Activated T-cell treated with anti-CD3 and anti-CD28 coated beads for 48 hours (primary cell): ENCODE measurements around the gene INSL3.

Source experiments
- DNase-seq: peaks from one replicate; pipeline ENCODE4 v3.0.0-alpha.2; 2020; ENCODE audit warnings: low read depth

Gene INSL3

GRCh38 chr19:17846146-17846545 is 24.8 kb upstream of the INSL3 start:
- DNase-seq = no peak

DNA sequence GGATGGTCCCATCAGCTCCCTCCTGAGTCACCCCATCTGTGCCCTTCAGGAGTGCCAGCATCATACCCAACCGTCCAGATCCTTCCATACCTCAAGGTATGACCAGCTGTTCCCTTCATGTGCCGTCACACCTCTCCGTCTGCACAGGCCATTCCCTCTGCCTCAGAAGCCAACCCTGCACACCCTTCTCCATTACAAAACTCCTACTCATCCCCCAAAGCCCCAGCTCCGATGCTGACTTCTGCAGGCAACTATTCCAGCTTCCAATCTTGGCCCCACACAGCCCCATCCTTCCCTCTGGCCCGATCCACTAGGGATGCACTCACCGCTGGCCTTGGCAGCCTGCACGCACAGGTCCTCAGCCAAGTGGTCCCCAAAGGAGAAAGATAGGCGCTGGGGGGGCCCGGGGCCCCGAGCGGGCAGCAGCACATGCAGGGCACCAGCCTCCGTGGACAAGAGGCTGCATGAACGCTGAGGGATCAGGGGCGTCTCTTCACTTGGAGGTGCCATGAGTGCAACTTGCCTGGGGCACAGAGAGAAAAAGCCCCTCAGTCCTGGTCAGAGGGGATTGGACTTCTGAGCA is 22.7 kb upstream of the INSL3 start:
- no peak for DNase-seq

DNA sequence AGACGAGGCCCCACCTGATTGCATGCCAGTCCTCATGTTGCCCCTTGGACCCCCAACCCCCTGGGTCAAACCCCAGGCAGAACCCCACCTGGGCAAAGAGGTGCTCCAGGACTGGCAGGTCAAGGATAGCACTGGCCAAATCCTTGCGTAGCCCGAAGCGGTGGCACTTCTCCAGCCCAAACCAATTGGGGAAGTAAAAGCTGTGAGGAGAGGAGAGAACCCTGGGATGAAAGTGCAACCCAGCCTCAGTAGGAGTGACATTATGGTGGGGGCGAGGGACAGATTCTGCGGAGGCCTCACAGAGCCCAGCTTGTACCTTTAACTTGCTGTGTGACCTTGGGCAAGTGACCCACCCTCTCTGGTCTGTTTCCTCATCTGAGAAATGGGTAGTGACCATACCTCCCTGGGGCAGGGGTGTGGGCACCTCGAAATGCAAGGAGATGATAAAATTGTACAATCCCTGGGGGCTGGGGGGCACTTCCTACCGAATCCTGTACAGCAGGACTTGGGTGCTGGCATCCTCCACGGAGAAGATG is 22.0 kb upstream of the INSL3 start:
- DNase-seq = no peak

DNA sequence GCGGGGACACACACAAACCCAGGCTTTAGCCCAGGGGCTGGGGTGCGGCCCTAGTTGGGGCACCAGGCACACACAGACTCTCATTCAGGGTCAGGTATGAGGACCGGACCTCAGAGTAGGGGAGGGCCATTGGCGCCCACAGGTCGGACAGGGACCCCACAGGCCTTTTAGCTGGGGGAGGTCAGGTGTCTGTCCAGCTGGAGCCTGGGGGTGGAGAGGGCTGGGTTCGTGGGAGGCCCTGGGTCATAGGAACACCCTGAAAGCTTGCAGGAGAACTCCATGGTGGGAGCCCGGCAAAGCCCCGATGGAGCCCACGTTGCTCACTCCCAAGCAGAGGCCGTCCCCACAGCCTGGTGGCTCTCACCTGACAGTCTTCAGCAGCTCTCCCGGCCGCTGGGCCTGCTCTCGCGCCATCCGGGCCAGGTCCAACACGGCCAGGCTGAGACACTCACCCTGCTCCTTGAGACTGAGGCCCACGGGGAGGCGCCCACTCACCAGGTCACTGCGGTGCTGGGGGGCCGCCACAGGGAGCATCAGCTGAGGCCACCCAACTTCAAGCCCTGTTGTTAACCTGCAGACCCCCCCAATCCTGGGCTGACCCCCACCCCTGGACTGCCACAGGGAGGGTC is 21.5 kb upstream of the INSL3 start:
- DNase-seq = no peak

GRCh38 chr19:17841810-17842662 is 20.7 kb upstream of the INSL3 start:
- peak; percentile 76 for DNase-seq

GRCh38 chr19:17841371-17841809 is 20.1 kb upstream of the INSL3 start:
- no peak for DNase-seq

DNA sequence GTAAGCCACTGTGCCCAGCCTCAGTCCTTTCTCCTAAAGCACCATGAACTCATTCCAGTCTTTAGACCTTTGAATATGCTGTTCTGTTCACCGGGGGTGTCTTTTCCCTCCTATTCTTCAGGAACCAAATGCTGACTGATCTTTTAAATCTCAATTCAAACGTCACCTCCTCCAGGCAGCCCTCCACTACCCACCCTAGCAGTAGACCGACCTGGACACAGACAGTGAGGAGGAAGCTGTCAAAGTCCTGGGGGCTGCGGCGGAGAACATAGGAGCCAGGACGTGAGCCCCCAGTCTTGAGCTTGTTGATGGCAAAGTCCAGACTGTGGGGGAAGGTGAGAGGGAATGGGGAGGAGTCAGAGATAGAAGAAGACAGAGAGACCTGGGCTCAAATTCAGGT is 18.7 kb upstream of the INSL3 start:
- DNase-seq = no peak

DNA sequence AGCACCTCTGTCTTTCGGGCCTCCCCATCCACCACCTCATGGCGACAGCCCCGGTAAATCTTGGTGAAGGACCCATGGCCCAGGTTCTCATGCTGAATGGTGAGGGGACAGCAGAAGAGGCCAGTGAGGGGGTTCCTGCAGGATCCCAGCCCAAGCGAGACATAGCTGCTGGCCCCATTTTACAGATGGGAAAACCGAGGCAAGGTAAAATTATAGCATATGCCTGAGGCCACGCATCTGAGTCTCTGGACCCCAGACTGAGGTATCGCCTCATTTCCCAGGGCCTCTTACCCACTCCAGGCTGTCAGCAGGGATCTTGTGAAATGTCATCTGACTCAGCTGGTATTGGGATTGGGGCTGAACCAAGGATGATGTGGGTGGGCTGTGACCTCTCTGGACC is 16.7 kb upstream of the INSL3 start:
- no peak for DNase-seq

DNA sequence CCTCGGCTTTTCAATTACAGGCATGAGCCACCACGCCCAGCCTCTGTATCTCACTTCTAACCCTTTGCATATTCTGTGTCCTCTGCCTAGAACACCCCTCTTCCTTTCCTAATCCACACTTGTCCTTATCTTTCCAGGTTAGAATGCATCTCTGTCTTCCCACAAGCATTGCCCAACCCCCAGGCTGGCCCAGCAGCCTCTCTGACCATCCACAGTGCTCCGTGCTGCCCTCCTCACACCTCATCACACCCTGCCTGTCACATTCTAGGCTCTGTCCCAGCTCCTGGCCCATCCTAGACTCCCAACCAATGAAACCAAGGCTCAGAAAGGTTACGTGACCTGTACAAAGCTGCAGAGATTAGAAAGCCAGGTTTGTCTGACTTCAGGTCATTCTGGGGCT is 15.2 kb upstream of the INSL3 start:
- no peak for DNase-seq

GRCh38 chr19:17835182-17836006 is 14.1 kb upstream of the INSL3 start:
- DNase-seq = no peak

DNA sequence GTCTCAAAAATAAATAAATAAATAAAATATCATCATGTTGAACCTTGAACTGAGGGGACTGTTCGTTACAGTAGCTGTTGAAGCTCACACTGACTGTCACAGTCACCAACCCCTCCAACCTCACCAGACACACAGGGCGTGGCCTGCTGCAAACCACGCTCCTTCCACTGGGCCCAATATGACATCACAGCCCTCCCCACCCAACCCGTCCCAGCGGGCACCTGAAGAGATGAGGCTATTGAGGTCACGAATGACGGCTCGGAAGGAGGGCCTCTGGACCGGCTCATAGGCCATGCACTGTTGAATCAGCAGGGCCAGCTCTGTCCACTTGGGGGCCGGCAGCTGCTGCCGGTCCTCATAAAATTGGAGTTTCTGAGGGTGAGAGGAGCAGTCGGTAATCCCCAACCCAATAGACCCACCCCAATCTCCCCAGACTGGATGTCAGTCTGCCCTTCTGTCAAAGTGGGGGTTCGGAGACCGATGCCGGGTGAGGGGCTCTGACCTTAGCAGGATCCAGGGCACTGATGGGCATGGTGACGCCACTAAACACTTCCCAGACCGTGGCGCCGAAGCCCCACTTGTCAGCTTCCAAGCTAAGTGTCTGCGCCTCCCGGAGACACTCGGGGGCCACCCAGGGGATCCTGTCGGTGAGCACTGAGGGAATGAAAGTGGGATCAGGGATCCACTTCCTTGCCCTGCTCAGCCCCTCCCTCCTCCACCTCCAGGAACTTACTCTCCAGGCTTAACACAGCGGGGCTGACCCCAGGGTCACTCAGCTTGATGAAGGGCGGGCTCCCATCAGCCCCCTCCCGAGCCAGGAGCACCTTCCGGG is 13.2 kb upstream of the INSL3 start:
- DNase-seq = no peak

DNA sequence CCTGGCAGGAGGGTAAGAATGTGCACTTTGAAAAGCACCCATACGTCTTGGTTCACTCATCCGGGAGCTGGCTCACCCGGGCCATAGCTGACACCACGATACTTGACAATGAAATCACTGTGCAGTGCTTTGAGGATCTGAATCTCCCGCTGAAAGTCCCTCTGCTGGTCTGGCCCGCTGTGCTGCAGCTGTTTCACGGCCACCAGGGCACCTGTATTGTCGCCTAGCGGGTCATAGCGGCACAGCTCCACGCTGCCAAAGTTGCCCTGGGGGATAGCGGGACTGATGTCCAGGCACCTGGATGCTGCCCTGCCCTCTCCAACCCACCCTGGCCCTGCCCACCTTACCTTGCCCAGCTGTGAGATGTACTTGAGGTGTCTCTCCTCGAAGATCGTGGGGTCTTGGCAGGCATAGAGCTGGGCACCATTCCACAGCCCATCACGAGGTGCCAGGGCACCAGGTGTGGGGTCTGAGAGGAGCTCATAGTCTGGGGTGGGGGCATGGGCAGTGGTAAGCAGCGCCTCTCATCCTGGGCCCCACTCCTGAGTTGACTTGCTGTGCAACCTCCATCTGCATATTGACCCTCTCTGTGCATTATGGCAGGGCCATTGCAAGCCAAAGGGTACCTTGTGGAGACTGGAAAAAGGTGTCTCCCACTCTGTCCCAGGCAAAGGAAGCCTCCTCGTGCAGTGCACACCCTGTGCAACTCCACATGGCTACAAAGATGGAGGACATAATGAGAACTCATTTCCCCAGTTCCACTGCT is 11.3 kb upstream of the INSL3 start:
- no peak for DNase-seq

DNA sequence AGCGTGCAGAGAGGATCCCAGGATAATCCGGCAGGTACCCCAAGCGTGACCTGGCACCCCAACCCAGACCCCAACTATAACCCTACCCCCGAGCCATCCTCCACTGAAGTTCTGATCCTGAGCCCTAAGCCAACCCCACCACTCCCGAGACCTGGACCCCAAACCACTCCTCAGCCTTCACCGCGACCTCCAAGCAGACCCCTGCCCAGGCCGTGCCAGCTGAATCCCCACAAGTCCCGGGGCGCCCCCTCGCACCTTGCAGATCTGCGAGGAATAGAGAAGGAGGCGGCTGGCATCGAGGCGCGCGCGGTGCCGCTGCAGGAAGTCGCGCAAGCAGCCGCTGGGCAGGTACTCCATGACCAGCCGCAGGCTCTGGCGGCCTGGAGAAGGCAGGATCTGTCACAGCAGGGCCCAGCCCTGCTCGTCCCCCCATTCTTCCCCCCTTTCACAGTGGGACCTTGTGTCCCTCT is 10.1 kb upstream of the INSL3 start:
- no peak for DNase-seq

DNA sequence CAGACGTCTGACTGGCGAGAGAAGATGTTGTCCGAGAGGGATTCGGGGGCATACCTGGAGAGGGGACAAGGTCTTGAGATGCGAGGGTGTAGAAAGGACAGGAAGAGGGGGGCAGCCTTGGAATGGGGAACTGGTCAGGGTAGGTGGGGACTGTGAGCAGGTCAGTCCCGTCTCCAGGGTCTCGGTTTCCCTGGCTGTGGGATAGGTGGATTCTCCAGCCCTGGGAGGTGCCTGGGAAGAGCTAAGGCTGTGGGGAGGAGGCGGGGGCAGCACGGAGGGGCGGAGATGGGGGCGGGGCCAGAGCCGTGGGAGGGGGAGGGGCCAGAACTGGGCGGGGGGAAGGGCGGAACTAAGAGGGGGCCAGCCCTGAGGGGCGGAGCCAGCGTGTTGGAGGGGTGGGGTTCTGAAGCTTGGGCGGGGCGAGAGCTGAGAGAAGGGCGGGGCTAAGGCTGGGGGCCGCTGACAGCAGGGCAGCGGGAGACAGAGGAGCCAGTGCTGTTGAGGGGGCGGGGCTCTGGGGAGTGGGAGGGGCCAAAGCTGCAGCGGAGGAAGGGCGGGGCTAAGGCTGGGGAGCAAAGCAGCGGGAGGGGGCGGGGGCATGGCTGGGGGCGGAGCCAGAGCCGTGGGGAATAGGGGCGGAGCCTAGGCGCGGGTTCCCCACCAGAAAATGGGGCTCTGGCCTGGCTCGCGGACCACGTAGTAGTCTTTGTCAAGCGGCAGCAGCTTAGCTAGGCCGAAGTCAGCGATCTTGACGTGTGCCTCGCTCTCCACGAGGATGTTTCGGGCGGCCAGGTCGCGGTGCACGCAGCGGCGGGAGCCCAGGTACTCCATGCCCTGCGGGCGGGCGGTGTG is 9.5 kb upstream of the INSL3 start:
- peak; percentile 63 for DNase-seq

DNA sequence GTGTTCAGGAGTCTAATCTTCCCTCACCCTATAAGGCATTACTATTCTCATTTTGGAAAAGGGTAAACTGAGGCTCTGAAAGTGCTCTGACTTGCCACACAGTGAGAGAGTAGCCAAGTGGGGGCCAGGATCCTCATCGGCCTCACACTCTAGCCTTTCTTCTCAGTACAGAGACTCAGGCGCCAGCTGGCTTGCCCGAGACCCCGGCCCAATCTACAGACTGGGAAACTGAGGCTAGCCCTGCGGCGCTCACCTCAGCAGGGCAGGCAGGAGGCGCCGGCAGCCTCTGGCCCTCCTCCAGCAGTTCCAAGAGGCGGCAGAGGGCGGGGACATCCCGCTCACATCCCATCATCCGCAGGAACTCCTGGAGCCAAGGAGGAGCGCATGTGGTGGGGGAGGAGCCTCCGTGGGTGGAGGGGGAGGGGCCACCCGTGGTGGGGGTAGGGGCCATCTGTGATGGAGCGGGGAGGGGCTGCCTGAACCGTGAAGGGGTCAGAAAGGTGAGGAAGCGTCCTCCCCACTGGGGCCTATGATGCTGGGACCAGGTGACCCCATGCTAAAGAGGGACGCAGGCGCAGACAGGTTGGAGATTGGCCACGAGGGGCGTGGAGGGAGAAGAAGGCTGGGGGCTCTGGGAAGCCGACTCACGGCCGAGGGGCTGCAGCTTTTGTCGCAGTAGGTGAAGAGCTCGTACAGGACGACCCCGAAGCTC is 8.7 kb upstream of the INSL3 start:
- no peak for DNase-seq

- no peak for DNase-seq
Measured at GRCh38 chr19:17826508-17827056, 5.3 kb upstream of the INSL3 start.

DNA sequence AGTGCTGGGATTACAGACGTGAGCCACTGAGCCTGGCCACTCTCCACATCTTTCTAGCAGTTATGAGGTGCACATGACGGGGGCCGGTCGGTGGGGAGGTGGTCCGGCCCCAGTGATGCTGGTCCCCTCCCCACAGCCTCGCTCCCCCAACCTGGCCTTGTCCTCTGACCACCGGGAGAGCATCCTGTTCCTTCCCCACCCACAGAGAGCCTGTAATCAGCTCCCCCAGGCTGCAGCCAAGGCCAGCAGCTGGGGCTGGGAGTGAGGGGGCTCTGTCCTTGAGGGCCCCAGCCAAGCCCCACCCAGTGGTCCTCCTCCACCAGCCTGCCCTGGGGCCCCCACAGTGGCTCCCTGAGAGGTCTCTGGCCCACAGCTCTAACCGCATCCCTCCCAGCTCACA is 3.0 kb upstream of the INSL3 start:
- DNase-seq = no peak

DNA sequence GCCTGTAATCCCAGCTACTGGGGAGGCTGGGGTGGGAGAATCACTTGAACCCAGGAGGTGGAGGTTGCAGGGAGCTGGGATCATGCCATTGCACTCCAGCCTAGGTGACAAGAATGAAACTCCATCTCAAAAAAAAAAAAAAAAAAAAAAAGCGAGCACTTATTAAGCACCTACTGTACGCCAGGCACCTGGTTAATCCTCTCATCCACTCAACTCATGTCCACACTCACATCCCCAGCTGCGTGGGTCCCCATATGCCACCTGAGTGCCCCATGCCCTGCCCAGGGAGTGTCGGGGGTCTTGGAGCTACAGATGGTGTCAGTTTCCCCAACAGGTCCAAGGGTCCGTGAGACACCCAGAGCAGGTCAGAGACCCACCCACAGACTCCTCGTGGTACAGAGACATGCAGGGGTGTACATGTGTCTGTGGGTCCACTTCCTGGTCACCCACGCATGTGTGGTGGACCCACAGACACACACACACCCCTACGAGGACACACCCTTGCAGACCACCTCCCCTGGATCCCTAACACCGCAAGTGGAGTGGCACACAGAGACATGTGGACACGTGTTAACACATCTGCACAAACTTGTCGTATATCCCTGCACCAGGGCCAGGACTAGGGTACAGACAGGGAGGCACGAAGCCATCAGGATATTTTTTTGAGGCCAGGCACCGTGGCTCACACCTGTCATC is 3.5 kb downstream of the INSL3 start:
- no peak for DNase-seq
